HepG2 (cell line): ENCODE data around the gene YJEFN3. TPM values are rescaled to one million over a fixed set of nuclear protein-coding genes. Genes with fewer than 3 reads are reported as not detected.
A peak's percentile ranks its signal among the peaks of the same experiment; 100 is the strongest.

Experiments used
- ADNP ChIP-seq: sonication (generic); formaldehyde crosslinking; IDR thresholded peaks from 2 replicates; pipeline ENCODE4 v1.4.0; 2020; ENCODE audit warnings: missing genetic modification reagents
- ARHGAP35 ChIP-seq: sonication (generic); formaldehyde crosslinking; IDR thresholded peaks from 2 replicates; pipeline ENCODE4 v1.9.0; 2022; ENCODE audit warnings: mild to moderate bottlenecking, inconsistent platforms, moderate library complexity, missing genetic modification reagents, borderline replicate concordance
- ATF7-NPFF ChIP-seq: sonication (generic); formaldehyde crosslinking; IDR thresholded peaks from 2 replicates; pipeline ENCODE4 v1.8.1; 2023; ENCODE audit warnings: mild to moderate bottlenecking, low read depth, missing genetic modification reagents, moderate library complexity
- ATM ChIP-seq: fragments of 450-650 bp; IDR thresholded peaks from 2 replicates; pipeline ENCODE4 v1.7.1; 2017; ENCODE audit warnings: mild to moderate bottlenecking, borderline replicate concordance
- CEBPG ChIP-seq: IDR thresholded peaks from 2 replicates; pipeline ENCODE4 v1.6.1; 2016
- CHCHD3 ChIP-seq: sonication (generic); formaldehyde crosslinking; IDR thresholded peaks from 2 replicates; pipeline ENCODE4 v1.8.0; 2022; ENCODE audit warnings: mild to moderate bottlenecking, missing genetic modification reagents, moderate library complexity
- KDM3A ChIP-seq: IDR thresholded peaks from 2 replicates; pipeline ENCODE4 v1.6.1; 2018; ENCODE audit warnings: low read depth, missing compliant biosample characterization
- RFX5 ChIP-seq: IDR thresholded peaks from 2 replicates; pipeline ENCODE4 v1.6.1; 2011; ENCODE audit warnings: low read depth, low read length, improper control_type of control experiment
- RFXAP ChIP-seq: sonication (generic); formaldehyde crosslinking; IDR thresholded peaks from 2 replicates; pipeline ENCODE4 v1.4.0; 2020; ENCODE audit warnings: missing genetic modification reagents, borderline replicate concordance
- ZNF180 ChIP-seq: sonication (generic); formaldehyde crosslinking; IDR thresholded peaks from 2 replicates; pipeline ENCODE4 v1.4.0; 2020; ENCODE audit warnings: low read depth, missing genetic modification reagents, borderline replicate concordance
- polyA plus RNA-seq, 8 experiments: library from polyadenylated mRNA; depleted of rRNA in 3 of 8; stranded (reverse) in 7 of 8; unstranded in 1 of 8; fragments of >200 nt; fragmentation: Illumina TruSeq in 4 of 8; extraction: Trizol in 4 of 8; gene quantifications; 2 replicates each; pipeline versions ENCODE4 v1.2.1 to v1.2.3, GENCODE V29; 2011 to 2016; ENCODE audit warnings: low read depth in 4 of 8, missing spikeins in 1 of 8, mixed read lengths in 1 of 8; ENCODE audit not compliant: insufficient read depth in 1 of 8
- total RNA-seq, 5 experiments: library from RNA; depleted of rRNA; stranded (reverse); fragments of >200 nt; fragmentation: Illumina TruSeq; extraction: Trizol; gene quantifications; 2 replicates each; pipeline ENCODE4 v1.2.3, GENCODE V29; 2016; ENCODE audit warnings: low read depth in 1 of 5
- TF ChIP-seq, protein P1 (sequence below): sonication (generic); formaldehyde crosslinking; IDR thresholded peaks from 2 replicates; pipeline ENCODE4 v1.5.0; 2020; ENCODE audit warnings: mild to moderate bottlenecking, missing genetic modification reagents, borderline replicate concordance
- TF ChIP-seq, protein P2 (sequence below): sonication (generic); formaldehyde crosslinking; IDR thresholded peaks from 2 replicates; pipeline ENCODE4 v1.4.0; 2020; ENCODE audit warnings: missing genetic modification reagents
- TF ChIP-seq, protein P3 (sequence below): sonication (generic); formaldehyde crosslinking; IDR thresholded peaks from 2 replicates; pipeline ENCODE4 v1.5.1; 2020; ENCODE audit warnings: missing genetic modification reagents, mild to moderate bottlenecking, borderline replicate concordance

The YJEFN3 gene
- total and polyA plus RNA-seq, 2 of the 13 experiments (the other 11 are each of a cell fraction or from before 2014, with no cell fraction given) = 0.89 to 4.0 TPM

DNA sequence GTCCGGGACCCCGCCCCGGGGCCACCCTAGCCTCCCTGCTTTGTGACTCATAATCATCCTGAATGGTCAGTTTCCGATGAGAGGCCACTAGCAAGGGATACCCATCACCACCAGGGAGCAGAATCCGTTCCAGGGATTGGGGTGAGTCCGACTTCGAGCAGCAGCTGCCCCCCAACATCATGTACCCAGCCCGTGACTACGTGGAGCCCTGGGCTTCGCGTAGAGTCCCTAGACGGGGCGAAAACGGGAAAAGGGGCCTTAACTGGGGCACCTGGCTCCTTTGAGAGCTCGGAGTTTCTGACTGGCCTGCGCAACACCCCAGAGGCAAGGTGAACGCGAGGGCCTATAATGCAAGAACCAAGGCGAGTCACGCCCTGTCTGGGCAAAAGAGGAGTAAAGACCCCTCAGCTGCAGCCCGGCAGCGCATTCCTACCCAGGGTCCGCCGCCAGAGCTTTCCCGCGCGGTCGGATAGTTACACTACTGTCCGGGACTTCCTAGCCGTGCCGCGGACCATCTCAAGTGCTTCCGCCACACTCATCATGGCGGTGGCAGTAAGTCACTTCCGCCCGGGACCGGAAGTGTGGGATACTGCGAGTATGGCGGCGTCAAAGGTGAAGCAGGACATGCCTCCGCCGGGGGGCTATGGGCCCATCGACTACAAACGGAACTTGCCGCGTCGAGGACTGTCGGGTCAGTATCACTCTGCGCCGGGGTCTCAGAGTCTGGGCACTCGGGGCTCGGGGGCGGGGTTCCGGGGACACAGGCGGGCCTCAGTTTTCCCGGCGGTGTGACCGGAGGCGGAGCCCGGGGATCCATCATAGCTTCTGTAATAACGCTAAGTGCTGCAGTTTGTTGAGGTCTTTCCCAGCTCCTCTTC, 12.8 kb upstream of the YJEFN3 start, which contains the start of gene NDUFA13 (continued):
- TF ChIP-seq, protein P1, sequence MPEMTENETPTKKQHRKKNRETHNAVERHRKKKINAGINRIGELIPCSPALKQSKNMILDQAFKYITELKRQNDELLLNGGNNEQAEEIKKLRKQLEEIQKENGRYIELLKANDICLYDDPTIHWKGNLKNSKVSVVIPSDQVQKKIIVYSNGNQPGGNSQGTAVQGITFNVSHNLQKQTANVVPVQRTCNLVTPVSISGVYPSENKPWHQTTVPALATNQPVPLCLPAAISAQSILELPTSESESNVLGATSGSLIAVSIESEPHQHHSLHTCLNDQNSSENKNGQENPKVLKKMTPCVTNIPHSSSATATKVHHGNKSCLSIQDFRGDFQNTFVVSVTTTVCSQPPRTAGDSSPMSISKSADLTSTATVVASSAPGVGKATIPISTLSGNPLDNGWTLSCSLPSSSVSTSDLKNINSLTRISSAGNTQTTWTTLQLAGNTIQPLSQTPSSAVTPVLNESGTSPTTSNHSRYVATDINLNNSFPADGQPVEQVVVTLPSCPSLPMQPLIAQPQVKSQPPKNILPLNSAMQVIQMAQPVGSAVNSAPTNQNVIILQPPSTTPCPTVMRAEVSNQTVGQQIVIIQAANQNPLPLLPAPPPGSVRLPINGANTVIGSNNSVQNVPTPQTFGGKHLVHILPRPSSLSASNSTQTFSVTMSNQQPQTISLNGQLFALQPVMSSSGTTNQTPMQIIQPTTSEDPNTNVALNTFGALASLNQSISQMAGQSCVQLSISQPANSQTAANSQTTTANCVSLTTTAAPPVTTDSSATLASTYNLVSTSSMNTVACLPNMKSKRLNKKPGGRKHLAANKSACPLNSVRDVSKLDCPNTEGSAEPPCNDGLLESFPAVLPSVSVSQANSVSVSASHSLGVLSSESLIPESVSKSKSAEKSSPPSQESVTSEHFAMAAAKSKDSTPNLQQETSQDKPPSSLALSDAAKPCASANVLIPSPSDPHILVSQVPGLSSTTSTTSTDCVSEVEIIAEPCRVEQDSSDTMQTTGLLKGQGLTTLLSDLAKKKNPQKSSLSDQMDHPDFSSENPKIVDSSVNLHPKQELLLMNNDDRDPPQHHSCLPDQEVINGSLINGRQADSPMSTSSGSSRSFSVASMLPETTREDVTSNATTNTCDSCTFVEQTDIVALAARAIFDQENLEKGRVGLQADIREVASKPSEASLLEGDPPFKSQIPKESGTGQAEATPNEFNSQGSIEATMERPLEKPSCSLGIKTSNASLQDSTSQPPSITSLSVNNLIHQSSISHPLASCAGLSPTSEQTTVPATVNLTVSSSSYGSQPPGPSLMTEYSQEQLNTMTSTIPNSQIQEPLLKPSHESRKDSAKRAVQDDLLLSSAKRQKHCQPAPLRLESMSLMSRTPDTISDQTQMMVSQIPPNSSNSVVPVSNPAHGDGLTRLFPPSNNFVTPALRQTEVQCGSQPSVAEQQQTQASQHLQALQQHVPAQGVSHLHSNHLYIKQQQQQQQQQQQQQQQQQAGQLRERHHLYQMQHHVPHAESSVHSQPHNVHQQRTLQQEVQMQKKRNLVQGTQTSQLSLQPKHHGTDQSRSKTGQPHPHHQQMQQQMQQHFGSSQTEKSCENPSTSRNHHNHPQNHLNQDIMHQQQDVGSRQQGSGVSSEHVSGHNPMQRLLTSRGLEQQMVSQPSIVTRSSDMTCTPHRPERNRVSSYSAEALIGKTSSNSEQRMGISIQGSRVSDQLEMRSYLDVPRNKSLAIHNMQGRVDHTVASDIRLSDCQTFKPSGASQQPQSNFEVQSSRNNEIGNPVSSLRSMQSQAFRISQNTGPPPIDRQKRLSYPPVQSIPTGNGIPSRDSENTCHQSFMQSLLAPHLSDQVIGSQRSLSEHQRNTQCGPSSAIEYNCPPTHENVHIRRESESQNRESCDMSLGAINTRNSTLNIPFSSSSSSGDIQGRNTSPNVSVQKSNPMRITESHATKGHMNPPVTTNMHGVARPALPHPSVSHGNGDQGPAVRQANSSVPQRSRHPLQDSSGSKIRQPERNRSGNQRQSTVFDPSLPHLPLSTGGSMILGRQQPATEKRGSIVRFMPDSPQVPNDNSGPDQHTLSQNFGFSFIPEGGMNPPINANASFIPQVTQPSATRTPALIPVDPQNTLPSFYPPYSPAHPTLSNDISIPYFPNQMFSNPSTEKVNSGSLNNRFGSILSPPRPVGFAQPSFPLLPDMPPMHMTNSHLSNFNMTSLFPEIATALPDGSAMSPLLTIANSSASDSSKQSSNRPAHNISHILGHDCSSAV (CRISPR knock-in tag) = no peak
- TF ChIP-seq, protein P2, sequence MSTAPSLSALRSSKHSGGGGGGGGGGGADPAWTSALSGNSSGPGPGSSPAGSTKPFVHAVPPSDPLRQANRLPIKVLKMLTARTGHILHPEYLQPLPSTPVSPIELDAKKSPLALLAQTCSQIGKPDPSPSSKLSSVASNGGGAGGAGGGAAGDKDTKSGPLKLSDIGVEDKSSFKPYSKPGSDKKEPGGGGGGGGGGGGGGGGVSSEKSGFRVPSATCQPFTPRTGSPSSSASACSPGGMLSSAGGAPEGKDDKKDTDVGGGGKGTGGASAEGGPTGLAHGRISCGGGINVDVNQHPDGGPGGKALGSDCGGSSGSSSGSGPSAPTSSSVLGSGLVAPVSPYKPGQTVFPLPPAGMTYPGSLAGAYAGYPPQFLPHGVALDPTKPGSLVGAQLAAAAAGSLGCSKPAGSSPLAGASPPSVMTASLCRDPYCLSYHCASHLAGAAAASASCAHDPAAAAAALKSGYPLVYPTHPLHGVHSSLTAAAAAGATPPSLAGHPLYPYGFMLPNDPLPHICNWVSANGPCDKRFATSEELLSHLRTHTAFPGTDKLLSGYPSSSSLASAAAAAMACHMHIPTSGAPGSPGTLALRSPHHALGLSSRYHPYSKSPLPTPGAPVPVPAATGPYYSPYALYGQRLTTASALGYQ (CRISPR knock-in tag) = peak; percentile 26; the same call in 1 of the 2 replicates
- no peak for TF ChIP-seq ATM
- TF ChIP-seq RFXAP (CRISPR knock-in tag) = peak; percentile 80; the same call in 1 of the 2 replicates
- no peak for TF ChIP-seq ADNP
- no peak for TF ChIP-seq ARHGAP35 (CRISPR knock-in tag)
- TF ChIP-seq, protein P3, sequence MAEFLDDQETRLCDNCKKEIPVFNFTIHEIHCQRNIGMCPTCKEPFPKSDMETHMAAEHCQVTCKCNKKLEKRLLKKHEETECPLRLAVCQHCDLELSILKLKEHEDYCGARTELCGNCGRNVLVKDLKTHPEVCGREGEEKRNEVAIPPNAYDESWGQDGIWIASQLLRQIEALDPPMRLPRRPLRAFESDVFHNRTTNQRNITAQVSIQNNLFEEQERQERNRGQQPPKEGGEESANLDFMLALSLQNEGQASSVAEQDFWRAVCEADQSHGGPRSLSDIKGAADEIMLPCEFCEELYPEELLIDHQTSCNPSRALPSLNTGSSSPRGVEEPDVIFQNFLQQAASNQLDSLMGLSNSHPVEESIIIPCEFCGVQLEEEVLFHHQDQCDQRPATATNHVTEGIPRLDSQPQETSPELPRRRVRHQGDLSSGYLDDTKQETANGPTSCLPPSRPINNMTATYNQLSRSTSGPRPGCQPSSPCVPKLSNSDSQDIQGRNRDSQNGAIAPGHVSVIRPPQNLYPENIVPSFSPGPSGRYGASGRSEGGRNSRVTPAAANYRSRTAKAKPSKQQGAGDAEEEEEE = no peak
- TF ChIP-seq ATF7-NPFF = peak; percentile 63; the same call in 1 of the 2 replicates
- TF ChIP-seq ZNF180 (CRISPR knock-in tag) = no peak
- TF ChIP-seq CEBPG (CRISPR knock-in tag) = peak; percentile 37; the same call in 1 of the 2 replicates
- no peak for TF ChIP-seq CHCHD3 (CRISPR knock-in tag)
- TF ChIP-seq KDM3A (CRISPR knock-in tag) = no peak
- no peak for TF ChIP-seq RFX5
